ENCODE data around the gene RRAGC. TPM values are rescaled to one million over a fixed set of nuclear protein-coding genes. Genes with fewer than 3 reads are reported as not detected.

RRAGC gene
- total RNA-seq, 1 donor from 2014 or later: 17.7 TPM

GRCh38 chr1:38834221-38834782, 25.3 kb downstream of the RRAGC start:
- Histone ChIP-seq H3K9me3 (ENCODE audit: control insufficient read depth in 3 of 3, low read length in 3 of 3) (no peaks in the 10 kb centered on the region), H3K9ac (ENCODE audit: low read depth in 1 of 3, low read length in 3 of 3) (no peak overlapping the region), H3K4me1 (ENCODE audit: control insufficient read depth in 3 of 3, insufficient read depth in 3 of 3, low read length in 3 of 3) (no peaks in the 10 kb centered on the region), H3K36me3 (ENCODE audit: control insufficient read depth in 3 of 3, insufficient read depth in 3 of 3, low read length in 3 of 3) (peaks cover 12 to 22% (median 13%) of the 10 kb centered on the region in 3 donors), H3K27ac (ENCODE audit: low read depth, low read length) (no peak overlapping the region), H3K4me3 (ENCODE audit: low read length in 3 of 3) (no peak overlapping the region), H3K27me3 (ENCODE audit: control insufficient read depth in 3 of 3, insufficient read depth in 3 of 3, low read length in 3 of 3) (peaks cover 0 to 5% (median 0%) of the 10 kb centered on the region in 3 donors)

- Histone ChIP-seq H3K4me1 (ENCODE audit: control insufficient read depth in 3 of 3, insufficient read depth in 3 of 3, low read length in 3 of 3) (no peaks in the 10 kb centered on the region), H3K4me3 (ENCODE audit: low read length in 3 of 3) (no peak overlapping the region), H3K27ac (ENCODE audit: low read depth, low read length) (no peak overlapping the region), H3K9ac (ENCODE audit: low read depth in 1 of 3, low read length in 3 of 3) (no peak overlapping the region), H3K27me3 (ENCODE audit: control insufficient read depth in 3 of 3, insufficient read depth in 3 of 3, low read length in 3 of 3) (peaks cover 0 to 5% (median 4%) of the 10 kb centered on the region in 3 donors), H3K36me3 (ENCODE audit: control insufficient read depth in 3 of 3, insufficient read depth in 3 of 3, low read length in 3 of 3) (peaks cover under 1 to 11% (median 3%) of the 10 kb centered on the region in 3 donors), H3K9me3 (ENCODE audit: control insufficient read depth in 3 of 3, low read length in 3 of 3) (no peaks in the 10 kb centered on the region)
Observed at GRCh38 chr1:38833146-38833545, 26.4 kb downstream of the RRAGC start.

- H3K4me3 ChIP-seq (ENCODE audit: low read length in 3 of 3): no peak overlapping the region
- peaks cover 0 to 11% (median 7%) of the 10 kb centered on the region in 3 donors for H3K27me3 ChIP-seq (ENCODE audit: control insufficient read depth in 3 of 3, insufficient read depth in 3 of 3, low read length in 3 of 3)
- no peak overlapping the region for H3K27ac ChIP-seq (ENCODE audit: low read depth, low read length)
- H3K9me3 ChIP-seq (ENCODE audit: control insufficient read depth in 3 of 3, low read length in 3 of 3): no peaks in the 10 kb centered on the region
- H3K9ac ChIP-seq (ENCODE audit: low read depth in 1 of 3, low read length in 3 of 3): no peak overlapping the region
- H3K36me3 ChIP-seq (ENCODE audit: control insufficient read depth in 3 of 3, insufficient read depth in 3 of 3, low read length in 3 of 3): peaks cover 0 to 4% (median 2%) of the 10 kb centered on the region in 3 donors
- no peaks in the 10 kb centered on the region for H3K4me1 ChIP-seq (ENCODE audit: control insufficient read depth in 3 of 3, insufficient read depth in 3 of 3, low read length in 3 of 3)
Observed at GRCh38 chr1:38832370-38832734, 27.2 kb downstream of the RRAGC start.

GRCh38 chr1:38831731-38832369, 27.7 kb downstream of the RRAGC start:
- H3K4me1 ChIP-seq (ENCODE audit: control insufficient read depth in 3 of 3, insufficient read depth in 3 of 3, low read length in 3 of 3): no peaks in the 10 kb centered on the region
- H3K4me3 ChIP-seq (ENCODE audit: low read length in 3 of 3): no peak overlapping the region
- no peaks in the 10 kb centered on the region for H3K9me3 ChIP-seq (ENCODE audit: control insufficient read depth in 3 of 3, low read length in 3 of 3)
- peaks cover 0 to under 1% (median 0%) of the 10 kb centered on the region in 3 donors for H3K36me3 ChIP-seq (ENCODE audit: control insufficient read depth in 3 of 3, insufficient read depth in 3 of 3, low read length in 3 of 3)
- peaks cover 0 to 12% (median 7%) of the 10 kb centered on the region in 3 donors for H3K27me3 ChIP-seq (ENCODE audit: control insufficient read depth in 3 of 3, insufficient read depth in 3 of 3, low read length in 3 of 3)
- H3K27ac ChIP-seq (ENCODE audit: low read depth, low read length): no peak overlapping the region
- H3K9ac ChIP-seq (ENCODE audit: low read depth in 1 of 3, low read length in 3 of 3): no peak overlapping the region

- Histone ChIP-seq H3K9ac (ENCODE audit: low read depth in 1 of 3, low read length in 3 of 3) (no peak overlapping the region), H3K27ac (ENCODE audit: low read depth, low read length) (no peak overlapping the region), H3K4me1 (ENCODE audit: control insufficient read depth in 3 of 3, insufficient read depth in 3 of 3, low read length in 3 of 3) (no peaks in the 10 kb centered on the region), H3K9me3 (ENCODE audit: control insufficient read depth in 3 of 3, low read length in 3 of 3) (no peaks in the 10 kb centered on the region), H3K27me3 (ENCODE audit: control insufficient read depth in 3 of 3, insufficient read depth in 3 of 3, low read length in 3 of 3) (peaks cover 10 to 23% (median 13%) of the 10 kb centered on the region in 3 donors), H3K36me3 (ENCODE audit: control insufficient read depth in 3 of 3, insufficient read depth in 3 of 3, low read length in 3 of 3) (no peaks in the 10 kb centered on the region), H3K4me3 (ENCODE audit: low read length in 3 of 3) (no peak overlapping the region)
Observed at GRCh38 chr1:38829368-38829767, 30.2 kb downstream of the RRAGC start.

- Histone ChIP-seq H3K4me3 (ENCODE audit: low read length in 3 of 3) (no peak overlapping the region), H3K9me3 (ENCODE audit: control insufficient read depth in 3 of 3, low read length in 3 of 3) (no peaks in the 10 kb centered on the region), H3K27ac (ENCODE audit: low read depth, low read length) (no peak overlapping the region), H3K9ac (ENCODE audit: low read depth in 1 of 3, low read length in 3 of 3) (no peak overlapping the region), H3K4me1 (ENCODE audit: control insufficient read depth in 3 of 3, insufficient read depth in 3 of 3, low read length in 3 of 3) (no peaks in the 10 kb centered on the region), H3K27me3 (ENCODE audit: control insufficient read depth in 3 of 3, insufficient read depth in 3 of 3, low read length in 3 of 3) (peaks cover 10 to 25% (median 17%) of the 10 kb centered on the region in 3 donors), H3K36me3 (ENCODE audit: control insufficient read depth in 3 of 3, insufficient read depth in 3 of 3, low read length in 3 of 3) (no peaks in the 10 kb centered on the region)
Observed at GRCh38 chr1:38827318-38827717, 32.3 kb downstream of the RRAGC start.

- Histone ChIP-seq H3K9me3 (ENCODE audit: control insufficient read depth in 3 of 3, low read length in 3 of 3) (no peaks in the 10 kb centered on the region), H3K36me3 (ENCODE audit: control insufficient read depth in 3 of 3, insufficient read depth in 3 of 3, low read length in 3 of 3) (no peaks in the 10 kb centered on the region), H3K4me3 (ENCODE audit: low read length in 3 of 3) (no peak overlapping the region), H3K27ac (ENCODE audit: low read depth, low read length) (no peak overlapping the region), H3K27me3 (ENCODE audit: control insufficient read depth in 3 of 3, insufficient read depth in 3 of 3, low read length in 3 of 3) (peaks cover 10 to 29% (median 16%) of the 10 kb centered on the region in 3 donors), H3K9ac (ENCODE audit: low read depth in 1 of 3, low read length in 3 of 3) (no peak overlapping the region), H3K4me1 (ENCODE audit: control insufficient read depth in 3 of 3, insufficient read depth in 3 of 3, low read length in 3 of 3) (no peaks in the 10 kb centered on the region)
Observed at GRCh38 chr1:38826886-38827285, 32.7 kb downstream of the RRAGC start.

GRCh38 chr1:38826262-38826661, 33.3 kb downstream of the RRAGC start:
- no peak overlapping the region for H3K9ac ChIP-seq (ENCODE audit: low read depth in 1 of 3, low read length in 3 of 3)
- no peaks in the 10 kb centered on the region for H3K4me1 ChIP-seq (ENCODE audit: control insufficient read depth in 3 of 3, insufficient read depth in 3 of 3, low read length in 3 of 3)
- H3K27me3 ChIP-seq (ENCODE audit: control insufficient read depth in 3 of 3, insufficient read depth in 3 of 3, low read length in 3 of 3): peaks cover 10 to 29% (median 14%) of the 10 kb centered on the region in 3 donors
- no peak overlapping the region for H3K4me3 ChIP-seq (ENCODE audit: low read length in 3 of 3)
- H3K9me3 ChIP-seq (ENCODE audit: control insufficient read depth in 3 of 3, low read length in 3 of 3): no peaks in the 10 kb centered on the region
- H3K36me3 ChIP-seq (ENCODE audit: control insufficient read depth in 3 of 3, insufficient read depth in 3 of 3, low read length in 3 of 3): no peaks in the 10 kb centered on the region
- no peak overlapping the region for H3K27ac ChIP-seq (ENCODE audit: low read depth, low read length)

GRCh38 chr1:38820860-38821259, 38.7 kb downstream of the RRAGC start:
- H3K9ac ChIP-seq (ENCODE audit: low read depth in 1 of 3, low read length in 3 of 3): no peak overlapping the region
- H3K27ac ChIP-seq (ENCODE audit: low read depth, low read length): no peak overlapping the region
- no peak overlapping the region for H3K4me3 ChIP-seq (ENCODE audit: low read length in 3 of 3)
- peaks cover 43 to 64% (median 44%) of the 10 kb centered on the region in 3 donors for H3K27me3 ChIP-seq (ENCODE audit: control insufficient read depth in 3 of 3, insufficient read depth in 3 of 3, low read length in 3 of 3)
- H3K36me3 ChIP-seq (ENCODE audit: control insufficient read depth in 3 of 3, insufficient read depth in 3 of 3, low read length in 3 of 3): no peaks in the 10 kb centered on the region
- peaks cover 0 to 7% (median 0%) of the 10 kb centered on the region in 3 donors for H3K4me1 ChIP-seq (ENCODE audit: control insufficient read depth in 3 of 3, insufficient read depth in 3 of 3, low read length in 3 of 3)
- H3K9me3 ChIP-seq (ENCODE audit: control insufficient read depth in 3 of 3, low read length in 3 of 3): no peaks in the 10 kb centered on the region

- no peak overlapping the region for H3K4me3 ChIP-seq (ENCODE audit: low read length in 3 of 3)
- no peak overlapping the region for H3K9ac ChIP-seq (ENCODE audit: low read depth in 1 of 3, low read length in 3 of 3)
- H3K4me1 ChIP-seq (ENCODE audit: control insufficient read depth in 3 of 3, insufficient read depth in 3 of 3, low read length in 3 of 3): peaks cover 0 to 7% (median 0%) of the 10 kb centered on the region in 3 donors
- no peaks in the 10 kb centered on the region for H3K9me3 ChIP-seq (ENCODE audit: control insufficient read depth in 3 of 3, low read length in 3 of 3)
- H3K36me3 ChIP-seq (ENCODE audit: control insufficient read depth in 3 of 3, insufficient read depth in 3 of 3, low read length in 3 of 3): no peaks in the 10 kb centered on the region
- peaks cover 46 to 60% (median 47%) of the 10 kb centered on the region in 3 donors for H3K27me3 ChIP-seq (ENCODE audit: control insufficient read depth in 3 of 3, insufficient read depth in 3 of 3, low read length in 3 of 3)
- H3K27ac ChIP-seq (ENCODE audit: low read depth, low read length): no peak overlapping the region
Observed at GRCh38 chr1:38819516-38819915, 40.1 kb downstream of the RRAGC start.
